GM10266 (cell line): ENCODE results near the gene VPS33B.

Source experiments
- DNase-seq: peaks from one replicate; pipeline ENCODE4 v3.0.0; 2012; ENCODE audit errors: extremely low spot score
- CTCF ChIP-seq: IDR thresholded peaks from 2 replicates; pipeline ENCODE4 v1.5.1; 2012; ENCODE audit warnings: mild to moderate bottlenecking, low read depth; ENCODE audit not compliant: control insufficient read depth, insufficient read depth; ENCODE audit errors: missing control alignments

VPS33B gene

GRCh38 chr15:91061997-91062396 is 39.6 kb upstream of the VPS33B start:
- no peak for TF ChIP-seq CTCF
- no peak for DNase-seq

DNA sequence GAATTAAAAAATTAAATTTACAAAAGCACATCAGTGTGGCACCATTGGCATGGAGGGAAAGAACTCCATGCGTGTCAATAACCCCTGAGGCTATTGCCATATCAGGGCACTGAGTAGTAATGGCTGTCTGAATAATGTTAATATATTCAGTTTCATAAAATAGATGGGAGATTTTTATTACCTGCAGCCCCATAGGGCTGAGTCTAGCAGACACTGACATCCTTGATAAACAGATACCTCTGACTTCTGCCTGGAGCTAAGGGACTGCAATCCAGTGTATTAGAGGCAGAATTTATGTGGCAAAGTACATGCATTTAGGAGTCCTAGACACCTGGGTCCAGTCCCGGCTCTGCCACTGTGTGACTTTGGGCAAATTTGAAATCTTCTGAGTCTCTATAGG is 38.8 kb upstream of the VPS33B start:
- no peak for TF ChIP-seq CTCF
- DNase-seq = no peak

DNA sequence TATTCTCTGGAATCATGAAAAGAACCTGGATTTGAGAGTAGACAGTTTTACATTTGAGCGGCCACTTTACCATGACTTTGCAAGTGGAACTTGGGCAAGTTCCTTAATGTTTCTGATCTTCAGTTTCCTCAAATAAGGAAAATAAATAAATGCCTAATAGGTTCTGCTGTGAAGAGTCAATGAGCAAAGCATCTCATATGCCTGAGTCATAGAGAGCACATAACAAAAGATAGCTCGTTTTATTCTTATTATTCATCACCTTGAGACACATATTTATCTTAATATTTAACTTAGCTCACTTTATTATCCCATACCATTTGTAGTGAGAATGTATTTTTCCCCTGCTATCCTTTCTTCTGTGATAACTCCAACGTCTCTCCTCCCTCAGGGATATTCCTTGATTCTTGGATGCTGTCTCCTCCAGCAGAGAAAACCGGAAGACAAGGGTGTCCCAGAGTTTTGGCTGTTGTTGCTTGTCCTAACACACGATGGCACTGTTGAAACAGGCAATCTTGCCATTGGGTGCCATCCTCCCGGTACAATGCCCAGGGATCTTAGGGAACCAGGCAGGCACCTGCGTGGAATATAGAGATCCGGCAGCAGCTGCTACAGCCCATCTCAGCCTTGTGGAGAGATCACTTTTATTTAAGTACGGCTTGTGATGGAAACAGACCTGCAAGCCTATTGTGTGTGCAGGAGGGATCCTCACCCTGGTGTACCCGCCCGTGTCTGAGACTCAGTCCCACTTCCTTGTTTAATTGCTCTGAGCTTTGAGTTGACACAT is 33.3 kb upstream of the VPS33B start:
- peak; percentile 91 for TF ChIP-seq CTCF
- peak; percentile 70 for DNase-seq

DNA sequence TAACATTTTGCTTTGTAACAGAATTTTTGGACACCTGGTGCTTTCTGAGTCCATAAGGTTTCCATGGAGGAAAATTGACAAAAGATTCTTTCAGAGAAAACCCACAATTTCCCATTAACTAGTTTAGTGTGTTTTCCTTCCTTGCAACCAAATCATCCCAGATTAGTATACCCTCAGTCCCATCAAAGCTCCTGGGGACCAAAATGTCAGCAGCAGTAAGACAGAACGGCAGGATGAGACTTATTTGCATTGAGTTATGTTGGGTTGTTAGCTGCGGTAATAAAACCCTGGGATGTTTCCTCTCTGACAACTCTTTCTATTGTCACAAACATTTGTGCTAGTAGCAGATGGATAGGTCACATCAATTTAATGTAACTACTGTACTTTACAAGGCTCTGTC is 32.4 kb upstream of the VPS33B start:
- no peak for DNase-seq

DNA sequence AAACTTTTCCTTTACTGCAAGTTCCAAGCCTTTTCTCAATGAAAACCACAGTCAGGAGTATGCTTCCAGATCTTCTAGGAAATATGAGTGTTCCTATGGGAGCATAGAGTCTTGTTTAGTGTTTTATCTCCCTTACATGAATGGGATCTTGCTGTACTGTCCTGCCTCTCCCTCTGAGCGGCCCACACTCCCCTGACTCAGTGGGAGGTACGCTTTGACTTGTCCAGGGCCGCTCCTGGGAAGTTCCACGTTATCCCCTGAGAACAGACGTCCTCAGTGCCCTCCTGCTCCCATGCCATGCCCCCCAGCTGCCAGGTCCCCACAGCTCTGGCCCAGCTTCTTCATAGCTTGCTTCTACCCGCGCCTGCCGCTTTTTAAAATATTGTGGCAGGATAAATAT is 28.9 kb upstream of the VPS33B start:
- no peak for DNase-seq
- no peak for TF ChIP-seq CTCF

More for the DNA sequence above, 32.4 kb upstream of the VPS33B start:
- TF ChIP-seq CTCF = no peak

DNA sequence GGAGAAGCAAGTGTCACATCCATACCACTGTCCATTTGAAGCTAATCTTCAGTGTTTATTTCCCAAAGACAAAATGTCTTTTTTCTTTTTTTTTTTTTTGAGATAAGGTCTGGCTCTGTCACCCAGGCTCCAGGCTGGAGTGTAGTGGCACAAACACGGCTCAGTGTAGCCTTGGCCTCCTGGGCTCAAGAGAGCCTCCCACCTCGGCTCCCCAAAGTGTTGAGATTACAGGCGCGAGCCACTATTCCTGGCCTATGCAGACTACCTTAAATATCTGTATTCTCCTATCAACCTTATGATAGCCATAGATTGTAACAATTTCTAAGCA is 27.7 kb upstream of the VPS33B start:
- DNase-seq = no peak
- TF ChIP-seq CTCF = no peak

DNA sequence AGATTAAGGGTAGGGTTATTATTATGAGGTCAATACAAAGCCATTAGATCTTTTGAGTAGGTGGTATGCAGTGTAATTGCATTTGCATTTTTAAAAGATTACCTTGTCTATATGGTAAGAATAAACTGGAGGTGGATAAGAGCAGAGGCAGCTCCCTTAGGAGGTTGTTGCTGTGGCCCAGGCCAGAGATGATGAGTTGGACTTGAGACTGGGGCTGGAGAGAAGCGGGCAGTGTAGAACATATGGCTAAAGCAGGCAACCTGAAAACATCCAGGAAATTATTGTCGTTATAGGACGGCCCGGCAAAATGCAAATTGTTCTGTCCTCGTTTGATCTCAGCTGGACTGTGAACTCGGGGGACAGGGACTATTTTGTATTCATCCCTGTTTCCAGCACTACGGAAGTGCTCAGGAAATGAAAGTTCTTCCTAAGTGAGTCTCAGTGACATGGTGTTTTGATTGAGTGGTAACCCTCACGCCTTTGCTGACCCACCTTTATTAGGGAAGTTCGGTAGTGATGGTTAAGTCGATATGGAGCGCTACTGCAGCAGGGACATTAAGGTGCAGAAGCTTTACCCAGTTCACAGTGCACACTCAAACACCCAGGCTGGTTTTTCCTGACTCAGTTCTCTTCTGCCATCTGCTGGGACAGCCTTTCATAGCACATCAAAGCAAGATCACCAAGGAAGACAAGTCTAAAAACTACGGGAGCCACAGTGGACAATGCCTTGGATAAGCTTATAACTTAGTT is 27.2 kb upstream of the VPS33B start:
- TF ChIP-seq CTCF = peak; percentile 74
- peak; percentile 48 for DNase-seq
